ENCODE results near the gene NFKB1.
"Not testable (repeated sequence)": the region's sequence is repeated elsewhere in the genome, so short reads cannot be mapped to it uniquely, and the experiment has no call there.

NFKB1 gene

GRCh38 chr4:102474736-102475504, 26.2 kb upstream of the NFKB1 start:
- Histone ChIP-seq H3K36me3 (ENCODE audit: control insufficient read depth, insufficient read depth, low read length) (no peaks in the 10 kb centered on the region), H3K9me3 (ENCODE audit: control insufficient read depth, insufficient read depth, low read depth, low read length) (peaks cover 12% of the 10 kb centered on the region; the same call in 1 of the 2 replicates), H3K9ac (ENCODE audit: low read length) (no peak overlapping the region), H3K27ac (ENCODE audit: low read depth, low read length) (peak overlapping the region; percentile 16; the same call in 1 of the 2 replicates), H3K4me1 (ENCODE audit: control insufficient read depth, insufficient read depth, low read length) (peaks cover 6% of the 10 kb centered on the region; the same call in 1 of the 2 replicates), H3K27me3 (ENCODE audit: control insufficient read depth, insufficient read depth, low read length) (no peaks in the 10 kb centered on the region), H3K4me3 (ENCODE audit: low read depth, low read length) (no peak overlapping the region; the same call in 1 of the 2 replicates)

DNA sequence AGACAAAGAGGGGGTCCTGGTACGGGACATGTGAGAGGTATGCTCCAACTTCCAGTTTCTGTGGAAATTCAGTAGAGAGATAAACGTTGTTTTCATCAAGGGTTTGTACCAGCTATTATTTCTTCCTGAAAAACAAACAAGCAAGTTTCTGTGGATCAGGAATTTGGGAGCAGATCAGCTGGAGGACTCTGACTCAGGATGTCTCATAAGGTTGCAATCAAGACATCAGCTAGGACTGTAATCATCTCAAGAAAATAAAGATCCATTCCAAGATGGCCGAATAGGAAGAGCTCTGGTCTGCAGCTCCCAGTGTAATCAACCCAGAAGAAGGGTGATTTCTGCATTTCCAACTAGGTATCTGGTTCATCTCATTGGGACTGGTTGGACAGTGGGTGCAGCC, 23.5 kb upstream of the NFKB1 start:
- H3K27ac ChIP-seq (ENCODE audit: low read depth, low read length) = no peak overlapping the region
- H3K4me3 ChIP-seq (ENCODE audit: low read depth, low read length) = no peak overlapping the region
- H3K36me3 ChIP-seq (ENCODE audit: control insufficient read depth, insufficient read depth, low read length) = no peaks in the 10 kb centered on the region
- H3K27me3 ChIP-seq (ENCODE audit: control insufficient read depth, insufficient read depth, low read length) = no peaks in the 10 kb centered on the region
- peaks cover 12% of the 10 kb centered on the region; the same call in 1 of the 2 replicates for H3K9me3 ChIP-seq (ENCODE audit: control insufficient read depth, insufficient read depth, low read depth, low read length)
- no peak overlapping the region for H3K9ac ChIP-seq (ENCODE audit: low read length)
- peaks cover 6% of the 10 kb centered on the region; the same call in 1 of the 2 replicates for H3K4me1 ChIP-seq (ENCODE audit: control insufficient read depth, insufficient read depth, low read length)

- Histone ChIP-seq H3K27ac (ENCODE audit: low read depth, low read length) (no peak overlapping the region), H3K4me3 (ENCODE audit: low read depth, low read length) (no peak overlapping the region), H3K4me1 (ENCODE audit: control insufficient read depth, insufficient read depth, low read length) (peaks cover 6% of the 10 kb centered on the region; the same call in 1 of the 2 replicates), H3K9ac (ENCODE audit: low read length) (no peak overlapping the region), H3K36me3 (ENCODE audit: control insufficient read depth, insufficient read depth, low read length) (no peaks in the 10 kb centered on the region), H3K9me3 (ENCODE audit: control insufficient read depth, insufficient read depth, low read depth, low read length) (peaks cover 13% of the 10 kb centered on the region; the same call in 1 of the 2 replicates), H3K27me3 (ENCODE audit: control insufficient read depth, insufficient read depth, low read length) (no peaks in the 10 kb centered on the region)
Observed at GRCh38 chr4:102478186-102478585, 23.0 kb upstream of the NFKB1 start.

DNA sequence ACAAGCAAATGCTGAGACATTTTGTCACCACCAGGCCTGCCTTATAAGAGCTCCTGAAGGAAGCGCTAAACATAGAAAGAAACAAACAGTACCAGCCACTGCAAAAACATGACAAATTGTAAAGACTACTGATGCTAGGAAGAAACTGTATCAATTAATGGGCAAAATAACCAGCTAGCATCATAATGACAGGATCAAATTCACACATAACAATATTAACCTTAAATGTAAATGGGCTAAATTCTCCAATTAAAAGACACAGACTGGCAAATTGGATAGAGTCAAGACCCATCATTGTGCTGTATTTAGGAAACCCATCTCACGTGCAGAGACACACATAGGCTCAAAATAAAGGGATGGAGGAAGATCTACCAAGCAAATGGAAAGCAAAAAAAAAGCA, 21.3 kb upstream of the NFKB1 start:
- H3K4me1 ChIP-seq (ENCODE audit: control insufficient read depth, insufficient read depth, low read length); H3K27me3 ChIP-seq (ENCODE audit: control insufficient read depth, insufficient read depth, low read length); H3K9ac ChIP-seq (ENCODE audit: low read length); H3K27ac ChIP-seq (ENCODE audit: low read depth, low read length); H3K36me3 ChIP-seq (ENCODE audit: control insufficient read depth, insufficient read depth, low read length); H3K4me3 ChIP-seq (ENCODE audit: low read depth, low read length): not testable (repeated sequence)
- peaks cover 15% of the 10 kb centered on the region; the same call in 1 of the 2 replicates for H3K9me3 ChIP-seq (ENCODE audit: control insufficient read depth, insufficient read depth, low read depth, low read length)

GRCh38 chr4:102483120-102483519, 18.0 kb upstream of the NFKB1 start:
- no peak overlapping the region for H3K9ac ChIP-seq (ENCODE audit: low read length)
- H3K4me1 ChIP-seq (ENCODE audit: control insufficient read depth, insufficient read depth, low read length) = no peaks in the 10 kb centered on the region
- no peaks in the 10 kb centered on the region for H3K36me3 ChIP-seq (ENCODE audit: control insufficient read depth, insufficient read depth, low read length)
- no peak overlapping the region for H3K27ac ChIP-seq (ENCODE audit: low read depth, low read length)
- no peaks in the 10 kb centered on the region for H3K27me3 ChIP-seq (ENCODE audit: control insufficient read depth, insufficient read depth, low read length)
- H3K4me3 ChIP-seq (ENCODE audit: low read depth, low read length) = no peak overlapping the region
- H3K9me3 ChIP-seq (ENCODE audit: control insufficient read depth, insufficient read depth, low read depth, low read length) = peaks cover 4% of the 10 kb centered on the region; the same call in 1 of the 2 replicates

DNA sequence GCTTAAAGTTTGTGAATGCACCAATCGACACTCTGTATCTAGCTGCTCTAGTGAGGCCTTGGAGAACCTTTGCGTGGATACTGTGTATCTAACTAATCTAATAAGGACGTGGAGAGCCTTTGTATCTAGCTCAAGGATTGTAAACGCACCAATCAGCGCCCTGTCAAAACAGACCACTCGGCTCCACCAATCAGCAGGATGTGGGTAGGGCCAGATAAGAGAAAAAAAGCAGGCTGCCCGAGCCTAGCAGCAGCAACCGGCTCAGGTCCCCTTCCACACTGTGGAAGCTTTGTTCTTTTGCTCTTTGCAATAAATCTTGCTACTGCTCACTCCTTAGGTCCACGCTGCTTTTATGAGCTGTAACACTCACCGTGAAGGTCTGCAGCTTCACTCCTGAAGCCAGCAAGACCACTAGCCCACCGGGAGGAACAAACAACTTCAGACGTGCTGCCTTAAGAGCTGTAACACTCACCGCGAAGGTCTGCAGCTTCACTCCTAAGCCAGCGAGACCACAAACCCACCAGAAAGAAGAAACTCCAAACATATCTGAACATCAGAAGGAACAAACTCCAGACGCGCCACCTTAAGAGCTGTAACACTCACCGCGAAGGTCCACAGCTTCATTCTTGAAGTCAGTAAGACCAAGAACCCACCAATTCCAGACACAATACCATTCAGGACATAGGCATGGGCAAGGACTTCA, 17.0 kb upstream of the NFKB1 start:
- H3K4me3 ChIP-seq (ENCODE audit: low read depth, low read length); H3K9me3 ChIP-seq (ENCODE audit: control insufficient read depth, insufficient read depth, low read depth, low read length): not testable (repeated sequence)

DNA sequence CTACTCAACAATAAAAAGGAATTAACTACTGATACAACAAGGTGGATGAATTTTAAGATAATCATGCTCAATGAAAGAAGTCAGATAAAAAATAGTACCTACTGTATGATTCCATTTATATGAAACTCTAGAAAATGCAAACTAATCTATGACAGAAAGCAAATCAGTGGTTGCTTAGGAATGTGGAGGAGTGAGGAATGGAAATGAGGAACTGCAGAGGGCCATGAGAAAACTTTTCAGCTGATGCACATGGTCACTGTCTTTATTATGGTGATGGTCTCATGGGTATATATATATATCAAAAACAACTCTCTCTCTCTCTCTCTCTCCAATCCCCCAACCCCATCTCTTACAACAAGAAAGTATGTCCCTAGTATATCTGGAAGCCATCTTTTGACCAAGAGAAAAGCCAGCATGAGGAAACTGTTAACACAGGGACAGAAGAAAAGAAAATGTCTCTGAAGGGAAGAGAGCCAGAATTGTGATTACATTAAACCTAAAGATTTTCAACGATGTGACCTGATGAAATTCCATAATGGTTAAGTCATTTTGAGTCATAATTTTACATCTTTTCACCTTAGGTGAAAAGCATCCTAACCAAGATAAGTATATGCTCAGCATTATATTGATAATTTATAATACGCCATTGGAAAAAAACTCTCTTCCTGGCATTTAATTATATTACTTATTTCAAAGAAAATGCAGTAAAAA, 8.5 kb upstream of the NFKB1 start:
- Histone ChIP-seq H3K9ac (ENCODE audit: low read length) (no peak overlapping the region), H3K4me1 (ENCODE audit: control insufficient read depth, insufficient read depth, low read length) (peaks cover 5% of the 10 kb centered on the region; the same call in 1 of the 2 replicates), H3K27me3 (ENCODE audit: control insufficient read depth, insufficient read depth, low read length) (no peaks in the 10 kb centered on the region), H3K9me3 (ENCODE audit: control insufficient read depth, insufficient read depth, low read depth, low read length) (no peaks in the 10 kb centered on the region), H3K27ac (ENCODE audit: low read depth, low read length) (no peak overlapping the region), H3K36me3 (ENCODE audit: control insufficient read depth, insufficient read depth, low read length) (no peaks in the 10 kb centered on the region), H3K4me3 (ENCODE audit: low read depth, low read length) (no peak overlapping the region)

More for the DNA sequence above, 17.0 kb upstream of the NFKB1 start:
- H3K27ac ChIP-seq (ENCODE audit: low read depth, low read length); H3K36me3 ChIP-seq (ENCODE audit: control insufficient read depth, insufficient read depth, low read length); H3K9ac ChIP-seq (ENCODE audit: low read length); H3K27me3 ChIP-seq (ENCODE audit: control insufficient read depth, insufficient read depth, low read length); H3K4me1 ChIP-seq (ENCODE audit: control insufficient read depth, insufficient read depth, low read length): not testable (repeated sequence)

GRCh38 chr4:102493257-102493656, 7.9 kb upstream of the NFKB1 start:
- no peak overlapping the region for H3K9ac ChIP-seq (ENCODE audit: low read length)
- 0 out of 2 replicates have a peak, but pooled peaks cover under 1% of the 10 kb centered on the region for H3K9me3 ChIP-seq (ENCODE audit: control insufficient read depth, insufficient read depth, low read depth, low read length)
- no peak overlapping the region for H3K4me3 ChIP-seq (ENCODE audit: low read depth, low read length)
- no peaks in the 10 kb centered on the region for H3K27me3 ChIP-seq (ENCODE audit: control insufficient read depth, insufficient read depth, low read length)
- H3K27ac ChIP-seq (ENCODE audit: low read depth, low read length) = no peak overlapping the region
- H3K4me1 ChIP-seq (ENCODE audit: control insufficient read depth, insufficient read depth, low read length) = peaks cover 5% of the 10 kb centered on the region; the same call in 1 of the 2 replicates
- no peaks in the 10 kb centered on the region for H3K36me3 ChIP-seq (ENCODE audit: control insufficient read depth, insufficient read depth, low read length)

DNA sequence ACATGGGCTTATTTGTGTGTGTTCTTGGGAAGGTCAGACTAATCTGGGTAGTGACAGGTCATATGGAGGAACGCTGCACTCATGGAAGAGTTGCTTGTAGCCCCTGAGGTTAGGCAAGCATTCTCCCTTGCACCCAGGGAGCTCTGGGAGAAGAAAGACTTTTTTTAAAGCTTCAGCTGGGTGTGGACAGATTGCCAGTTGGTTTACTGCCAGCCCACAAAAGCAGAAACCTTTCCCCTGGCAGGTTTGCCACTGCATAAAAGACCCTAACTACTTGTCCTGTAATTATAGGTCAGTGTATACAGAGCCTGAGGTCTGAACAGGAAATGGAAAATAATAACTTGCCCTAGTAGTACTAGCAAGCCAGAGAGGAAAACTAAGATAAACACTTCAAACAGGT, 7.4 kb upstream of the NFKB1 start:
- H3K4me3 ChIP-seq (ENCODE audit: low read depth, low read length) = no peak overlapping the region
- H3K27ac ChIP-seq (ENCODE audit: low read depth, low read length) = no peak overlapping the region
- H3K27me3 ChIP-seq (ENCODE audit: control insufficient read depth, insufficient read depth, low read length) = peaks cover 2% of the 10 kb centered on the region; the same call in 1 of the 2 replicates
- H3K4me1 ChIP-seq (ENCODE audit: control insufficient read depth, insufficient read depth, low read length) = peaks cover 5% of the 10 kb centered on the region; the same call in 1 of the 2 replicates
- 0 out of 2 replicates have a peak, but pooled peaks cover 3% of the 10 kb centered on the region for H3K9me3 ChIP-seq (ENCODE audit: control insufficient read depth, insufficient read depth, low read depth, low read length)
- H3K9ac ChIP-seq (ENCODE audit: low read length) = no peak overlapping the region
- no peaks in the 10 kb centered on the region for H3K36me3 ChIP-seq (ENCODE audit: control insufficient read depth, insufficient read depth, low read length)

DNA sequence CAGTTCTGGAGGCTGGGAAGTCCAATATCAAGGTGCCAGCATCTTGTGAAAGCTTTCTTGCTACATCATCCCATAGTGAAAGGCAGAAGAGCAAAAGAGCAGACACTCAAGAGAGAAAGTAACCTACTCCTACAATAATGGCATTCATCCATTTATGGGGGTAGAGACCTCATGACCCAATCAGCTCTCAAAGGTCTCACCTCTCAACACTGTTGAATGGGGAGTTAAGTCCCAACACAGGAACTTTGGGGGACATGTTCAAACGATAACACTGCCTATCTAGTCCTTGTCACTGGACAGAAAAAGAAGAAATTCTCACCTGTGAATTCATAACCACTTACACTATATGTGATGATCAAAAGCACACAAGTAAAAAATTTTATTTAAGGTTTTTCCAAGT, 6.6 kb upstream of the NFKB1 start:
- H3K9me3 ChIP-seq (ENCODE audit: control insufficient read depth, insufficient read depth, low read depth, low read length) = 0 out of 2 replicates have a peak, but pooled peaks cover 3% of the 10 kb centered on the region
- peaks cover 5% of the 10 kb centered on the region; the same call in 1 of the 2 replicates for H3K4me1 ChIP-seq (ENCODE audit: control insufficient read depth, insufficient read depth, low read length)
- H3K9ac ChIP-seq (ENCODE audit: low read length) = no peak overlapping the region
- H3K4me3 ChIP-seq (ENCODE audit: low read depth, low read length) = no peak overlapping the region
- H3K27me3 ChIP-seq (ENCODE audit: control insufficient read depth, insufficient read depth, low read length) = peaks cover 5% of the 10 kb centered on the region; the same call in 1 of the 2 replicates
- H3K36me3 ChIP-seq (ENCODE audit: control insufficient read depth, insufficient read depth, low read length) = no peaks in the 10 kb centered on the region
- H3K27ac ChIP-seq (ENCODE audit: low read depth, low read length) = no peak overlapping the region
